Type B pancreatic cell (in vitro differentiated cells): ENCODE measurements around the gene SPRR2D. TPM values are rescaled to one million over a fixed set of nuclear protein-coding genes. Genes with fewer than 3 reads are reported as not detected.

ENCODE experiments used
- DNase-seq: peaks from one replicate; pipeline ENCODE4 v3.0.0; 2021; ENCODE audit warnings: mixed read lengths; ENCODE audit not compliant: unreplicated experiment; ENCODE audit errors: extremely low spot score
- H3K27ac Mint-ChIP-seq: 2 replicates; pipeline ENCODE4 v1.8.0; 2021; ENCODE audit warnings: mild to moderate bottlenecking, mixed read lengths
- H3K27me3 Mint-ChIP-seq: 2 replicates; pipeline ENCODE4 v1.8.0; 2021; ENCODE audit warnings: mixed read lengths
- H3K36me3 Mint-ChIP-seq: 2 replicates; pipeline ENCODE4 v1.8.0; 2021; ENCODE audit warnings: mixed read lengths
- H3K4me1 Mint-ChIP-seq: one replicate; pipeline ENCODE4 v1.8.0; 2021; ENCODE audit warnings: mixed read lengths; ENCODE audit not compliant: unreplicated experiment
- H3K4me3 Mint-ChIP-seq: 2 replicates; pipeline ENCODE4 v1.8.0; 2021; ENCODE audit warnings: mild to moderate bottlenecking, mixed read lengths
- H3K9me3 Mint-ChIP-seq: 2 replicates; pipeline ENCODE4 v1.8.0; 2021; ENCODE audit warnings: mixed read lengths
- total RNA-seq: library from RNA; stranded (reverse); gene quantifications from 2 replicates; pipeline ENCODE4 v1.2.1, GENCODE V29; 2021; ENCODE audit warnings: low replicate concordance
- TF ChIP-seq, protein P1 (sequence below): fragments of 200-600 bp; sonication (generic); conservative IDR thresholded peaks from 2 replicates; pipeline ENCODE4 v1.5.0; 2021; ENCODE audit warnings: antibody characterized with exemption, mild to moderate bottlenecking

Gene SPRR2D
- total RNA-seq, 1 donor from 2014 or later, result not detected

DNA sequence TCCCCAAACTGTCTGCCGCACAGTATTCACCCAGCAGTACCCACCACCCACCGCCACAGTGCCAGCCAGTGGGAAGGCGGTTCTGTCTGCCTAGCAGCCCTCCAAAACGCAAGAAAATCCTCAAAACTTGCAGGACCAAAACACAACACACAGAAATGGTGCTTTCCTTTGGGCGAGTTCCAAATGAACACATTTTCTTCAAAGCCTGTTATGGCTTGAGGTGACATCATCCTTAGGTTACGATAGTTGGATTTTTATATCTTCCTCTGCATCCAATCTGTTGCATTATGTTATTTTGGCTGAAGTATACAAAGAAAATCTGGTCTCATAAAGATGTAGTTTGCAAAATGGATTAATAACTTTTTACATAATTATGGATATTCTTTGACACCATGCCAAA is 47.7 kb downstream of the SPRR2D start:
- H3K4me3 Mint-ChIP-seq, result no peak overlapping the region
- H3K9me3 Mint-ChIP-seq, result no peaks in the 10 kb centered on the region
- TF ChIP-seq, protein P1, sequence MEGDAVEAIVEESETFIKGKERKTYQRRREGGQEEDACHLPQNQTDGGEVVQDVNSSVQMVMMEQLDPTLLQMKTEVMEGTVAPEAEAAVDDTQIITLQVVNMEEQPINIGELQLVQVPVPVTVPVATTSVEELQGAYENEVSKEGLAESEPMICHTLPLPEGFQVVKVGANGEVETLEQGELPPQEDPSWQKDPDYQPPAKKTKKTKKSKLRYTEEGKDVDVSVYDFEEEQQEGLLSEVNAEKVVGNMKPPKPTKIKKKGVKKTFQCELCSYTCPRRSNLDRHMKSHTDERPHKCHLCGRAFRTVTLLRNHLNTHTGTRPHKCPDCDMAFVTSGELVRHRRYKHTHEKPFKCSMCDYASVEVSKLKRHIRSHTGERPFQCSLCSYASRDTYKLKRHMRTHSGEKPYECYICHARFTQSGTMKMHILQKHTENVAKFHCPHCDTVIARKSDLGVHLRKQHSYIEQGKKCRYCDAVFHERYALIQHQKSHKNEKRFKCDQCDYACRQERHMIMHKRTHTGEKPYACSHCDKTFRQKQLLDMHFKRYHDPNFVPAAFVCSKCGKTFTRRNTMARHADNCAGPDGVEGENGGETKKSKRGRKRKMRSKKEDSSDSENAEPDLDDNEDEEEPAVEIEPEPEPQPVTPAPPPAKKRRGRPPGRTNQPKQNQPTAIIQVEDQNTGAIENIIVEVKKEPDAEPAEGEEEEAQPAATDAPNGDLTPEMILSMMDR, result no peak
- no peaks in the 10 kb centered on the region for H3K36me3 Mint-ChIP-seq
- H3K27me3 Mint-ChIP-seq, result no peaks in the 10 kb centered on the region
- no peak for DNase-seq
- no peak overlapping the region for H3K27ac Mint-ChIP-seq
- H3K4me1 Mint-ChIP-seq, result no peaks in the 10 kb centered on the region

Other genes with a start within 250 kb of the SPRR2D start
- gene LCE1D, start 244.4 kb downstream of the SPRR2D start, total RNA-seq, result not detected in 2 replicates
- gene LCE1C, start 234.5 kb downstream of the SPRR2D start, total RNA-seq, result not detected in 2 replicates
- gene LCE1B, start 229.1 kb downstream of the SPRR2D start, total RNA-seq, result not detected in 2 replicates
- gene LCE1A, start 213.6 kb downstream of the SPRR2D start, total RNA-seq, result not detected in 2 replicates
- not detected in 2 replicates for gene LCE6A, start 198.3 kb downstream of the SPRR2D start, total RNA-seq
- gene LCE7A, start 181.1 kb downstream of the SPRR2D start, total RNA-seq, result not detected in 2 replicates
- gene SMCP, start 162.8 kb downstream of the SPRR2D start, total RNA-seq, result not detected in 2 replicates
- 10.9 and 19.3 TPM in 2 replicates for gene IVL, start 132.6 kb downstream of the SPRR2D start, total RNA-seq
- not detected in 2 replicates for gene SPRR5, start 93.9 kb downstream of the SPRR2D start, total RNA-seq
- not detected in 2 replicates for gene SPRR4, start 70.5 kb downstream of the SPRR2D start, total RNA-seq
- 22.2 and 36.3 TPM in 2 replicates for gene SPRR1A, start 57.0 kb downstream of the SPRR2D start, total RNA-seq
- gene SPRR3, start 39.4 kb downstream of the SPRR2D start, total RNA-seq, result 155 and 164 TPM in 2 replicates
- 93.7 and 274 TPM in 2 replicates for gene SPRR1B, start 9.9 kb downstream of the SPRR2D start, total RNA-seq
- gene SPRR2A, start 16.4 kb upstream of the SPRR2D start, total RNA-seq, result 0.75 and 2.3 TPM in 2 replicates
- gene SPRR2B, start 30.5 kb upstream of the SPRR2D start, total RNA-seq, result not detected in 2 replicates
- gene SPRR2E, start 53.4 kb upstream of the SPRR2D start, total RNA-seq, result not detected in 2 replicates
- gene SPRR2F, start 72.4 kb upstream of the SPRR2D start, total RNA-seq, result 2.5 and 5.1 TPM in 2 replicates
- gene SPRR2G, start 109.8 kb upstream of the SPRR2D start, total RNA-seq, result not detected in 2 replicates
- gene LELP1, start 162.3 kb upstream of the SPRR2D start, total RNA-seq, result not detected in 2 replicates
- not detected in 2 replicates for gene PRR9, start 176.5 kb upstream of the SPRR2D start, total RNA-seq
- not detected in 2 replicates for gene LORICRIN, start 218.6 kb upstream of the SPRR2D start, total RNA-seq